H9 (cell line): ENCODE results near the gene SHTN1. TPM values are rescaled to one million over a fixed set of nuclear protein-coding genes. Genes with fewer than 3 reads are reported as not detected.

Source experiments
- DNase-seq: peaks from one replicate; pipeline ENCODE4 v3.0.0-alpha.2; 2017
- H2AFZ ChIP-seq: one replicate; pipeline ENCODE4 v1.6.1; 2013; ENCODE audit warnings: mild to moderate bottlenecking, low read length, control low read depth, moderate library complexity
- H2AK5ac ChIP-seq: 2 replicates; pipeline ENCODE4 v1.6.1; 2013; ENCODE audit warnings: low read length, control low read depth, mixed read lengths; ENCODE audit not compliant: insufficient read length
- H2BK120ac ChIP-seq: one replicate; pipeline ENCODE4 v1.6.1; 2013; ENCODE audit warnings: low read depth, mild to moderate bottlenecking, low read length, control low read depth, inconsistent platforms; ENCODE audit not compliant: poor library complexity, severe bottlenecking
- H2BK12ac ChIP-seq: 2 replicates; pipeline ENCODE4 v1.6.1; 2013; ENCODE audit warnings: low read length, control low read depth, mixed read lengths, low read depth; ENCODE audit not compliant: insufficient read length
- H2BK15ac ChIP-seq: 2 replicates; pipeline ENCODE4 v1.6.1; 2013; ENCODE audit warnings: low read depth, low read length, control low read depth
- H2BK20ac ChIP-seq: one replicate; pipeline ENCODE4 v1.6.1; 2013; ENCODE audit warnings: low read depth, mild to moderate bottlenecking, low read length, control low read depth, inconsistent platforms; ENCODE audit not compliant: poor library complexity, severe bottlenecking
- H2BK5ac ChIP-seq: 2 replicates; pipeline ENCODE4 v1.6.1; 2013; ENCODE audit warnings: low read length, control low read depth, mixed read lengths; ENCODE audit not compliant: insufficient read length
- H3K14ac ChIP-seq: 2 replicates; pipeline ENCODE4 v1.6.1; 2013; ENCODE audit warnings: low read length, control low read depth; ENCODE audit not compliant: insufficient read depth
- H3K18ac ChIP-seq: 2 replicates; pipeline ENCODE4 v1.6.1; 2013; ENCODE audit warnings: low read depth, mild to moderate bottlenecking, mixed read lengths, low read length, control low read depth; ENCODE audit not compliant: insufficient read length
- H3K23ac ChIP-seq: 2 replicates; pipeline ENCODE4 v1.6.1; 2013; ENCODE audit warnings: low read length, control low read depth, mixed read lengths, low read depth; ENCODE audit not compliant: insufficient read length
- H3K23me2 ChIP-seq: 2 replicates; pipeline ENCODE4 v1.6.1; 2013; ENCODE audit warnings: low read depth, mild to moderate bottlenecking, mixed read lengths, low read length, control low read depth; ENCODE audit not compliant: insufficient read length, poor library complexity, severe bottlenecking
- H3K27ac ChIP-seq: 2 replicates; pipeline ENCODE4 v1.5.1; 2013; ENCODE audit warnings: low read length, control low read depth, mixed read lengths, low read depth; ENCODE audit not compliant: insufficient read length
- H3K27me3 ChIP-seq: 2 replicates; pipeline ENCODE4 v1.6.1; 2013; ENCODE audit warnings: low read length, control low read depth, inconsistent platforms; ENCODE audit not compliant: insufficient read depth
- H3K4ac ChIP-seq: 2 replicates; pipeline ENCODE4 v1.6.1; 2013; ENCODE audit warnings: low read depth, mild to moderate bottlenecking, control low read depth, inconsistent platforms, low read length, moderate library complexity
- H3K4me1 ChIP-seq: 2 replicates; pipeline ENCODE4 v1.6.1; 2013; ENCODE audit warnings: low read length, control low read depth, inconsistent platforms; ENCODE audit not compliant: insufficient read depth
- H3K4me2 ChIP-seq: 2 replicates; pipeline ENCODE4 v1.6.1; 2013; ENCODE audit warnings: low read length, control low read depth, mixed read lengths; ENCODE audit not compliant: insufficient read length, insufficient read depth
- H3K56ac ChIP-seq: 2 replicates; pipeline ENCODE4 v1.6.1; 2013; ENCODE audit warnings: low read depth, mild to moderate bottlenecking, mixed read lengths, low read length, control low read depth; ENCODE audit not compliant: insufficient read length
- H3K79me1 ChIP-seq: 2 replicates; pipeline ENCODE4 v1.6.1; 2013; ENCODE audit warnings: low read depth, mild to moderate bottlenecking, moderate library complexity, low read length, control low read depth, inconsistent platforms; ENCODE audit not compliant: insufficient read depth, poor library complexity, severe bottlenecking
- H3K79me2 ChIP-seq: 2 replicates; pipeline ENCODE4 v1.6.1; 2013; ENCODE audit warnings: low read length, control low read depth, inconsistent platforms; ENCODE audit not compliant: insufficient read depth
- H3K9ac ChIP-seq: 2 replicates; pipeline ENCODE4 v1.6.1; 2013; ENCODE audit warnings: low read length, control low read depth, mixed read lengths; ENCODE audit not compliant: insufficient read length; ENCODE audit errors: extremely low read depth
- H3K9me3 ChIP-seq: one replicate; pipeline ENCODE4 v1.6.1; 2013; ENCODE audit warnings: low read depth, low read length, inconsistent platforms; ENCODE audit not compliant: control insufficient read depth
- H3T11ph ChIP-seq: one replicate; pipeline ENCODE4 v1.6.1; 2013; ENCODE audit warnings: mild to moderate bottlenecking, low read length, control low read depth, inconsistent platforms
- H4K20me1 ChIP-seq: one replicate; pipeline ENCODE4 v1.6.1; 2013; ENCODE audit not compliant: control insufficient read depth, insufficient read length, insufficient read depth
- H4K5ac ChIP-seq: 2 replicates; pipeline ENCODE4 v1.6.1; 2013; ENCODE audit warnings: low read depth, mild to moderate bottlenecking, mixed read lengths, low read length, control low read depth; ENCODE audit not compliant: insufficient read length
- H4K8ac ChIP-seq: replicated peaks from 2 replicates; pipeline ENCODE4 v1.6.1; 2013; ENCODE audit warnings: low read length, control low read depth, mixed read lengths, low read depth; ENCODE audit not compliant: insufficient read length
- H4K91ac ChIP-seq: 2 replicates; pipeline ENCODE4 v1.6.1; 2013; ENCODE audit warnings: low read depth, mild to moderate bottlenecking, moderate library complexity, mixed read lengths, low read length, control low read depth; ENCODE audit not compliant: insufficient read length
- H3K27ac Mint-ChIP-seq, 3 experiments: 2 replicates in 2 of 3; 3 replicates in 1 of 3; pipeline ENCODE4 v1.8.0; 2020 to 2021; ENCODE audit warnings: mixed read lengths in 3 of 3, mild to moderate bottlenecking in 1 of 3, moderate library complexity in 1 of 3
- H3K27me3 Mint-ChIP-seq: 2 replicates; pipeline ENCODE4 v1.8.0; 2021; ENCODE audit warnings: low read depth, mild to moderate bottlenecking, moderate library complexity, mixed read lengths
- H3K36me3 Mint-ChIP-seq, 3 experiments: 2 replicates in 2 of 3; 3 replicates in 1 of 3; pipeline ENCODE4 v1.8.0; 2020 to 2021; ENCODE audit warnings: low read depth in 3 of 3, mixed read lengths in 3 of 3; ENCODE audit not compliant: insufficient read depth in 1 of 3
- H3K4me1 Mint-ChIP-seq, 2 experiments: 2 replicates each; pipeline ENCODE4 v1.8.0; 2020; ENCODE audit warnings: mixed read lengths in 2 of 2
- H3K4me3 Mint-ChIP-seq, 2 experiments: 2 replicates in 1 of 2; 3 replicates in 1 of 2; pipeline ENCODE4 v1.8.0; 2020 to 2021; ENCODE audit warnings: mild to moderate bottlenecking in 2 of 2, mixed read lengths in 2 of 2, moderate library complexity in 1 of 2
- H3K9me3 Mint-ChIP-seq, 2 experiments: 2 replicates in 1 of 2; 3 replicates in 1 of 2; pipeline ENCODE4 v1.8.0; 2020; ENCODE audit warnings: mild to moderate bottlenecking in 2 of 2, mixed read lengths in 2 of 2, moderate library complexity in 1 of 2
- CTCF ChIP-seq: fragments of 200-600 bp; sonication (generic); conservative IDR thresholded peaks from 3 replicates; pipeline ENCODE4 v1.8.0; 2021; ENCODE audit warnings: antibody characterized with exemption, mild to moderate bottlenecking
- WGBS: extraction: QIAGEN DNeasy Blood & Tissue Kit; methylation state at CpG from one replicate; pipeline ENCODE4 v1.1.7; 2013; ENCODE audit warnings: missing lambda C conversion rate, low lambda C conversion rate, mixed read lengths; ENCODE audit not compliant: insufficient read length; ENCODE audit errors: extremely low coverage; 5-methylcytosine and 5-hydroxymethylcytosine counted together
- total RNA-seq: library from RNA; stranded (reverse); gene quantifications from 2 replicates; pipeline ENCODE4 v1.2.1, GENCODE V29; 2021

SHTN1 gene
- total RNA-seq, 1 experiment from 2014 or later = 22.1 TPM

GRCh38 chr10:116994113-116994890 is 10.7 kb downstream of the SHTN1 start:
- no peak overlapping the region for H3K18ac ChIP-seq
- H3T11ph ChIP-seq = no peak overlapping the region
- Mint-ChIP-seq H3K36me3 (peaks cover 0 to 3% (median 0%) of the 10 kb centered on the region in 3 experiments; a peak in 1 of 7 replicates), H3K4me3 (no peak overlapping the region), H3K4me1 (peaks cover 54 to 61% of the 10 kb centered on the region in 2 experiments), H3K27ac (no peak overlapping the region), H3K9me3 (peaks cover 0 to 2% of the 10 kb centered on the region in 2 experiments; a peak in 1 of 5 replicates), H3K27me3 (no peaks in the 10 kb centered on the region; the same call in 1 of the 2 replicates)
- no peaks in the 10 kb centered on the region for H3K79me2 ChIP-seq
- no peak overlapping the region for H4K8ac ChIP-seq
- no peak overlapping the region for H3K27ac ChIP-seq
- H4K20me1 ChIP-seq = no peaks in the 10 kb centered on the region
- H3K23me2 ChIP-seq = no peaks in the 10 kb centered on the region
- H2BK5ac ChIP-seq = no peak overlapping the region
- H4K5ac ChIP-seq = no peak overlapping the region
- H3K4me1 ChIP-seq = no peaks in the 10 kb centered on the region; the same call in 1 of the 2 replicates
- no peak overlapping the region for H2AFZ ChIP-seq
- no peak overlapping the region for H2BK15ac ChIP-seq
- H2BK20ac ChIP-seq = no peak overlapping the region
- no peaks in the 10 kb centered on the region for H3K9me3 ChIP-seq
- no peak overlapping the region for H2AK5ac ChIP-seq
- H3K79me1 ChIP-seq = no peaks in the 10 kb centered on the region
- no peak overlapping the region for H3K4me2 ChIP-seq
- no peak overlapping the region for H3K56ac ChIP-seq
- H3K23ac ChIP-seq = no peak overlapping the region
- no peaks in the 10 kb centered on the region; the same call in 1 of the 2 replicates for H3K27me3 ChIP-seq
- WGBS = 100% methylated on average over 1 of the region's 1 CpG
- TF ChIP-seq CTCF = no peak
- no peak overlapping the region for H3K14ac ChIP-seq
- H2BK120ac ChIP-seq = no peak overlapping the region
- no peak overlapping the region for H2BK12ac ChIP-seq
- H3K9ac ChIP-seq = no peak overlapping the region
- no peak for DNase-seq
- H4K91ac ChIP-seq = no peak overlapping the region
- no peak overlapping the region for H3K4ac ChIP-seq
